Measurements from ENCODE around the gene MACROD2.

MACROD2 gene

DNA sequence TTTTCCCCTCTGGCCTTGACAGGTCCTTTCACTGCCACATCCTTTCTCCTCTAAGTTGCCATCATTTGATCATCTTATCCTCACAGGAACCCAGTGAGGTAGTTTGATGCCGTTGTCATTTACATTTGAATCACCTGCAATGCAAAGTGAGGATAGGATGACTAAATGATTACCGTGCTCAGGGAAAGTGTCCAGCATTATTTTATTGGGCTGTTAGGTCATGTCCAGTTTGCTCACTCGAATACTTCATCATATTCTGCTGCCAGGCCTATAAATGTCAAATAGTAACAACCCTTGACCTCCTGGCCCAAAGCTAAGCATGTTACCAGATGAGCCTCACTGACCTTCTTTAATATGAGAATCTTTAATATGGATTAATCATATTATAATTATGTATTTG, 1410.8 kb downstream of the MACROD2 start:
- TF ChIP-seq, protein P1, sequence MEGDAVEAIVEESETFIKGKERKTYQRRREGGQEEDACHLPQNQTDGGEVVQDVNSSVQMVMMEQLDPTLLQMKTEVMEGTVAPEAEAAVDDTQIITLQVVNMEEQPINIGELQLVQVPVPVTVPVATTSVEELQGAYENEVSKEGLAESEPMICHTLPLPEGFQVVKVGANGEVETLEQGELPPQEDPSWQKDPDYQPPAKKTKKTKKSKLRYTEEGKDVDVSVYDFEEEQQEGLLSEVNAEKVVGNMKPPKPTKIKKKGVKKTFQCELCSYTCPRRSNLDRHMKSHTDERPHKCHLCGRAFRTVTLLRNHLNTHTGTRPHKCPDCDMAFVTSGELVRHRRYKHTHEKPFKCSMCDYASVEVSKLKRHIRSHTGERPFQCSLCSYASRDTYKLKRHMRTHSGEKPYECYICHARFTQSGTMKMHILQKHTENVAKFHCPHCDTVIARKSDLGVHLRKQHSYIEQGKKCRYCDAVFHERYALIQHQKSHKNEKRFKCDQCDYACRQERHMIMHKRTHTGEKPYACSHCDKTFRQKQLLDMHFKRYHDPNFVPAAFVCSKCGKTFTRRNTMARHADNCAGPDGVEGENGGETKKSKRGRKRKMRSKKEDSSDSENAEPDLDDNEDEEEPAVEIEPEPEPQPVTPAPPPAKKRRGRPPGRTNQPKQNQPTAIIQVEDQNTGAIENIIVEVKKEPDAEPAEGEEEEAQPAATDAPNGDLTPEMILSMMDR (conservative IDR thresholded peaks at IDR 0.05; ENCODE audit: low read depth) = no peak
- POLR2A ChIA-PET (ENCODE audit: low non-redundant PET) = no interaction called here
- DNase-seq (ENCODE audit: low spot score) = no peak
- CTCF ChIA-PET = no interaction called here
- no peak overlapping the region for H3K27ac ChIP-seq

DNA sequence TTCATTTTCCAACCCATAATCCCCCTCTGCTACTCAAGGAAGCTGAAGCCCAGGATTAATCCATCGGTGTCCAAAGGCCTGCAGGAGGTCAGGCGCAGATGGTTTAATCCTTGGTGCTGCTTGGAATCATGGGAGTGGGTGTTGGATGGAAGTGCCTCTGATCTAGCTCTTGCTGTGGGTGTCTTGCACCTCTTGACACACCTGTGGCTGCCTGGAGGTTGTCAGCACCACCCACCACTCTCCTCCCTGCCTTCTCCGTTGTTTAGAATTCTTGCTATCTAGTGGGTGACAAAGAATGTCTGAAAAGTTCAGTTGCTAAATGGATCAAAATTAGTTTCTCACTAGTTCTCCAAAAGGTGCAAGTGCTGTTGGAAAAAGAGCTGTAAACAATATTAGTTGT, 1416.5 kb downstream of the MACROD2 start:
- ChIA-PET POLR2A (ENCODE audit: low non-redundant PET) (interaction anchor here (0.7 kb wide), 1 partner anchor 137 kb away, joined by 3 read pairs; no protein-coding TSS in a partner anchor), CTCF (interaction anchor here (0.5 to 0.7 kb wide), 2 partner anchors 62 to 117 kb away, joined by 3 read pairs; no protein-coding TSS in a partner anchor)
- no peak for DNase-seq (ENCODE audit: low spot score)
- no peak overlapping the region for H3K27ac ChIP-seq
- TF ChIP-seq, protein P1 (conservative IDR thresholded peaks at IDR 0.05; ENCODE audit: low read depth) = no peak

DNA sequence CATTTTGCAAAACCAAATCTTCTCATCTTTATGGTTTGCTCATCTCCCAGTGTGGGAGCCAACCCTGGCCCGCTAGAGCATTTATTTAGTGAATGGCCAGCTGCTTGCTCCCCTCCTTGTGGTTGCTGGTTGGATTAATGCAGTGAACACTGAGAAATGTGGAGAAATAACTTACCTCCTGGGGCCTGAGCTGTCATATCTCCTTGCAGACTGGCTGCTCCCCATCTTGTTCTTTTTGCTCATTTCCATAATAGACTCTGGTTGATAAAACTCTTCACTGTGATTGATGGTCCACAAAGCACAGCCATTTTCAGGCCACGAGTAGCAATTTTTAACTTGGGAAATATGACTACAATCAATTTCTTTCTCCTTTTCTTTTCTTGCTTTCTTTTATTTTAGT, 1420.6 kb downstream of the MACROD2 start:
- ChIA-PET POLR2A (ENCODE audit: low non-redundant PET) (no interaction called here), CTCF (no interaction called here)
- TF ChIP-seq, protein P1 (conservative IDR thresholded peaks at IDR 0.05; ENCODE audit: low read depth) = no peak
- DNase-seq (ENCODE audit: low spot score) = no peak
- no peak overlapping the region for H3K27ac ChIP-seq

DNA sequence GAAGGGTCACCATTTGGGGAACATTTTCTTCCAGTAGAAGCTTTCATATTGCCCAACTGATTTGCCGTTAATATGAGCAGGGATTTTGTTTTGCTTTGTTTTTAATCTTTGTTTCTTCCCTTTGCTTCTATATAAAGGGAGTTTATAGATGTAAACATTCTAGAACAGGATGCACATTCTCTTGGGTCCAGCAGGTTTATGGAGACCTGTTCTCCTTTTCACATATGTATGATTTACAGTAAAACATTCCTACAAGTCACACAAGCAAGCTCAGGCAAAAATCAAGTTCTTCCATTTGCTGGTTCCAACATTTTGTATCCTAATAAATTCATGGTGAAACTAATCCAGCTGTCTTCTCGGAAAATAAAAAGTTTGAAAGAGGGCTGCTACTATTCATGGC, 1424.5 kb downstream of the MACROD2 start:
- ChIA-PET CTCF (no interaction called here), POLR2A (ENCODE audit: low non-redundant PET) (no interaction called here)
- no peak for DNase-seq (ENCODE audit: low spot score)
- no peak overlapping the region for H3K27ac ChIP-seq
- TF ChIP-seq, protein P1 (conservative IDR thresholded peaks at IDR 0.05; ENCODE audit: low read depth) = no peak

DNA sequence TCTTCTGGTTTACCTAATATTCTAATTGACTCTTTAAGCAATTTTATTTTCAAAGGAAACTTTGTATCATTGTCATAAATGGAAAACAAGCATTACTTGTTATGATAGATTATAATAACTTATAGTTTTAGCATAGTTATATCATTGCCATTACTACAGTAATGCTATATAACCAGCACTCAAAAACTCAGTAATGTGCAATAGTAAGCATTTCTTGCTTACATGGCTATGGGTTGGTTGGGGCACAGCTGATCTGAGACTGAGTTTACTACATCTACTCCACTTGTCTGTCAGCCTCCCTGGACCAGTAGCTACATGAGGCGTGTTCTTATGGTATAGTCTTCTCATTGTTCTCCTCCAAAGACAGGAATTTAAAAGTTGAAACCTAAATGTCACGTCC, 1427.7 kb downstream of the MACROD2 start:
- no peak for DNase-seq (ENCODE audit: low spot score)
- TF ChIP-seq, protein P1 (conservative IDR thresholded peaks at IDR 0.05; ENCODE audit: low read depth) = no peak
- ChIA-PET CTCF (no interaction called here), POLR2A (ENCODE audit: low non-redundant PET) (no interaction called here)
- H3K27ac ChIP-seq = no peak overlapping the region

DNA sequence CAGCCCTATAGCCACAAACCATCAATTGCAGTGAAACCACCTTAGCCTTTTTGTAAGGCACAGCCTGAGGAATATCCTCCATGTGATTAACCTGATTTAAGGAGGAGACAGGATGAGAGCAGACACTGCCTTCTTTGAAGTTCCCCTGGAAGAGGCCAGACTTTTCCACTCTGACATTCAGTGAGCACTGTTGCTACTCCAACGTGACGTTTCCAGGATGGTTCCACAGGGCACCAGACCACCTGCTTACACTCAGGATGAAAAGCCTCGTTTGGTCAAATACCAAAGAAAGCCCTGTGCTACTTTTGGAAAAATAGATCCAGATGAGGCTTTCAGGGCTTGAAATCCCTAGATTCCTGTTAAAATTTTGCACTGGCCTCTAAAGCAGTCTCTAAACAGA, 1444.2 kb downstream of the MACROD2 start:
- CTCF ChIA-PET = no interaction called here
- POLR2A ChIA-PET (ENCODE audit: low non-redundant PET) = no interaction called here
- DNase-seq (ENCODE audit: low spot score) = no peak
- H3K27ac ChIP-seq = no peak overlapping the region
- TF ChIP-seq, protein P1 (conservative IDR thresholded peaks at IDR 0.05; ENCODE audit: low read depth) = no peak
